HG03196 (cell line): ENCODE measurements around the gene HOXB2.

Experiments
- ATAC-seq: cut with Tn5 transposase; IDR thresholded peaks from one replicate; pipeline ENCODE4 v1.9.1; 2021; ENCODE audit not compliant: unreplicated experiment

The HOXB2 gene

DNA sequence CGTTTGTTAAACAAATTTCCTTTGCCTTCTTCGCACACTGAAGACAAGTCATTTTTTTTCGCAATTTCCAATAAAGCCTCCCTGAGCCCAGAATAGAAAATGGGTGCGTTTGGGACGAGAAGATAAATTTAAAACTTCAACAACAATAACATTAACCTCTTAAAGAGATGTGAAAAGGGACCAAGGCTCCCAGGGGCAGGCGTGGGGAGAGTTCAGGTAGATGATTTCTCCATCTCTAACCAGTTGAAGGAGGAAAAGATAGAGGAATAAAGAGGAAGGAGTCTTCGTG, 34.5 kb upstream of the HOXB2 start:
- ATAC-seq: no peak

DNA sequence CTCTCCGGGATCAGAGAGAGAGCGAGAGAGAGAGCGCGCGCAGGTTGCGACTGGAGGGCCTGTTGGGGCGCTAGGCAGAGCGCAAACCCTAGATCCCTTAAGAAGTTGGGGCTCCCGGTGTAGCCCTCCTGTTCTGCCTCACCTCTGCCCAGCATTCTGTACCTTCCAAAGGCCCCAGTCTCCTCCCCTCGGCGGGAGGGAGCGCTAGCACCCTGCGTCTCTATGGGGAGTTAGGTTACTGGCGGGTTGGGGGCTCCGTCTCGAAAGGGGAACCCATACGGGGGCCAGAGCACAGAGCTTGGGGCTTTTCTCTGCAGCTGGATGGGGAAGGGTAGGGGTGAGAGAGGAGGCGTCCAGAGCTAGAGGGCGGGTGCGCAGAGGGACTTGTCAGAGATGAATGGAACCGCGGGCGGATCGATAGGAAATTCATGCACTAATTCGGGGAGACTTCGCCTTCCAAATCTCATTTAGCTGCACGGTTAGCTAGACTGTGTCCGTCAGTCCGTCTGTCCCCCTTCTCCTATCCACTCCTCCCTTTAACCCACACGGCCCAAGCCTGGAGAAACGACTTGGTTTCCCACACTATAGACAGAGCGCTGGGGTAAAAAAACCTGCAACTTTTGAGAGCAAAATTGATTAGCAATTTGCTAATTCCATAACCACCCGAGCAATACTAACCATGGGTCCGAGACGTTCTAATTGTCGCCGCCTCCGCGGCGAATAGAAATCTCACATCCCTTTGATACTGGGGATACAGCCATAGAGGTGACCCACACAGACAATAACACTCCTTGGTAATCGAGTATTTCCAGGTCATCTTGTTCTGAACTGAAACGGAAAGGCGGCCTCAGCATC, 33.9 kb upstream of the HOXB2 start:
- peak; percentile 17 for ATAC-seq

DNA sequence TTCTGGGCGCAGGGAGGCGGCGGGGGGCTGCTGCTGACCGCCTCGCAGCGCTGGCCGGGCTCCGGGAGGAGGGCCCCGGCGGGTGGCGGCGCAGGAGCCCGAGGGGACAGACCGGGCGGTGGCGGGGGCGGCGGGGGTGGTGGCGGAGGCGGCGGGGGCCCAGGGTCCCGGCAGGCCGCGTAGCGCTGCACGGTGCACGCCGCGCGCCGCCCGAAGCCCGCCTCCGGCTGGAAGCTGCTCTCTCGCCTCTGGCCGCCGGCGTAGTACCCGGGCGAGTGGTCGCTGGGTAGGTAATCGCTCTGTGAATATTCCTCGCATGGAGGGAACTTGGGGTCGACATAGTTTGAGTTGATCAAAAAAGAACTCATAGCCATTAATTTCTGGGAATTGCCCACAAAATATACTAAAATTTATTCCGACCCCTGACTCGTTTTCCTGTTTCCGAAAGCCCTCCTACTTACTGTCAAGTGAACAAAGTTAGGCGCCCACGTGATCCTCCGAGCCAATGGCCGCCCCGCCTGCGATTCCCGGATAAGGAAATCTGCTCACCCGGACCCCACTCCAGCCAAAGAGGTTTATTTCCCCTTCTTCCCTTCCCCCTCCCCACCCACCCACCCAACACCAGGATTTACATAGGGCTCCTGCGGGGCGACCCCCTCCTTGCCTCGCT, 33.2 kb upstream of the HOXB2 start, which contains the start of gene HOXB4:
Gene HOXB4, minus strand, starts transcription at position 405 of the 670 bp plus-strand sequence. Its CDS starts 31 bp downstream, at position 374.
- peak; percentile 55 for ATAC-seq

DNA sequence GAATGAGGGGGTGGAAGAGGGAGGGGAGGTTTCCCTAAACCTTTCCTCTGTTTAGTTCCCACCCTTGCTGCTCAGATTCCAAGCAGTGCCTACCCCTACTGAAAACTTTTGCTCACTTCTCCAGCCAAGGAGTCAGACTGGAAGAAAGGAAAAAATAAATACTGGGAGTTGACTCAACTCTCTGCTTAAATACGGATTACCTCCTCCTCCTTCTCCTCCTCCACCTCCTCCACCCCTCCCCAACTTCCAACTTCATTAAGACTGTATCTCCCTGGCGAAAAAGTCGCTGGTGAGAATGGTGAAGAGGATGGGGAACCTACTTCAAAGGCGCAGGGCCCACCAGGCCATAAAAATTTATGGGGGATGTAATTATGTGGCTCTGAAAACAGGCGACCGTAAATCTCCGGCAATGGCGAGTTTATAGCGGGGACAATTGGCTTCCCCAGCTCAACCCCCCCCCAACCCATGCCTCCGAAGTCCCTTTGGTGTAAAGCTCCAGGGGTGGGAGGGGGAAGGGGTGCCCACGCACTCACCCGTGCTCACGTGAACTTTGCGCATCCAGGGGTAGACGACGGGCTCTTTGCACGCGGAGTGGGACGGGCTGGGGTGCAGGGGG, 32.5 kb upstream of the HOXB2 start:
- no peak for ATAC-seq

DNA sequence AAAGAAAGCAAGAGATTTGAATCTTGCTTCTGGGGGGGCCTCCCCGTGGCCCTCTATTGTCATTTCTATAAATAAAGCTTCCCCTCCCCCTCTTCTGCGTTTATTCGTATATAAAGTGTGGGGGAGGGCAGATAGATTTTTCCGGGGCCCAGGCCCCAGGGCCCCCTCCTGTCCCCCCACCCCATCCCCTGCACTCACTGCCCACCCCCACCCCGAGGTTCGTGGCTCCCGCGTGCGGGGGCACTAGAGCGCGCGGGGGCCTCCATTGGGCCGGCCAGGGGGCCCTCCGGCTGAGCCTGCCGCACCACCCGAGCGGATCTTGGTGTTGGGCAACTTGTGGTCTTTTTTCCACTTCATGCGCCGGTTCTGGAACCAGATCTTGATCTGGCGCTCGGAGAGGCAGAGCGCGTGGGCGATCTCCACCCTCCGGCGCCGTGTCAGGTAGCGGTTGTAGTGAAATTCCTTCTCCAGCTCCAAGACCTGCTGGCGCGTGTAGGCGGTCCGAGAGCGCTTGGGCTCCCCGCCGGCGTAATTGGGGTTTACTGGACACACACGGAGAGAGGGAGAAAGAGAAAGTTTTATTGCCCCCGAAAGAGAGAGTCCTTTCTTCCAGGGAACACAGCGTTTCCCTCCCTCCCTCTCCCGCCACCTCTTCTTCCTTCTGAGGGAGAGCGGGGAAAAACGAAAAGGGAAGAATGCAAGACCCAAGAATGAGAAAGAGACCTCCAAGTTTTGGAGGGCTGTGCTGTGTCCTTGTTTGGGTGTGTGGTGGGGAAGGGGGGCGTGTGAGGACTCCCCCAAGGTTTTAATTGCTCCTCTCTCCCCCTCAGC, 31.8 kb upstream of the HOXB2 start:
- ATAC-seq: no peak

DNA sequence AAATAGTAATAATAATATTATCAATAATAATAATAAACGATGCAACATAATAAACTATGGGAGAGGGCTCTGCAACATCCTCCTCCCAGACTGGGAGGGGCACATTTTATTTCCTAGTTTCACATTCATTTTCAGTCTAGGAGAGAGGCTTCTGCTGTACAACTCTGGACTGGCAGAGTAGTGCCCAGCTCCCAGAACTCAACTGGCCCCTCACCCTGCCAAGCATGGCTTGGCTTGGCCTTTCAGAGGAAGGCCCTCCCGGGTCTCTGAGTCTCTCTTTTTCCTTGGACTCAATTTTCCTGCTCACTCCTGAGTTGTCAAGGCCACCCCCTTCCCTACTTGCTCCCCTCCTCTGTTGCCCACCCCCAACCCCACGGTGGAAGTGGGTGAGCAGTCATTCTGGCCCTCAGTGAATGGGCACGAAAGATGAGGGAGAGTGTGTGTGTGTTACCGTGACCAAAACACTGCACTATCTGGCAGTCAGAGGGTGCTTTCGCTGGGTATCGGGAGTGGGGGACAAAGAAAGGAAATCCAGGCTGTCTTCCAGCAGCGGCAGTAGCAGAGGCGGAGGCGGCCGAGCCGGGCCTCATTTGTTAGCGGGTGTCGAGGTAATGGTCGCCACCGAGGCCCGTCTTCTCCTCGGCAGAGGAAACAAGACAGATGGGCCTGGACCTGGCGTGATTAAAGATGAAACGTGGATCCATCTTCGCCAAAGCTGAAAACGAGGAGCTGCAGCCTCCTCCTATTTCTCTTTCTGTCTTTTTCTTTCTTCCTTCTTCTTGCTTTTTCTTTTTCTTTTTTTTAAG, 31.0 kb upstream of the HOXB2 start:
- ATAC-seq: no peak

DNA sequence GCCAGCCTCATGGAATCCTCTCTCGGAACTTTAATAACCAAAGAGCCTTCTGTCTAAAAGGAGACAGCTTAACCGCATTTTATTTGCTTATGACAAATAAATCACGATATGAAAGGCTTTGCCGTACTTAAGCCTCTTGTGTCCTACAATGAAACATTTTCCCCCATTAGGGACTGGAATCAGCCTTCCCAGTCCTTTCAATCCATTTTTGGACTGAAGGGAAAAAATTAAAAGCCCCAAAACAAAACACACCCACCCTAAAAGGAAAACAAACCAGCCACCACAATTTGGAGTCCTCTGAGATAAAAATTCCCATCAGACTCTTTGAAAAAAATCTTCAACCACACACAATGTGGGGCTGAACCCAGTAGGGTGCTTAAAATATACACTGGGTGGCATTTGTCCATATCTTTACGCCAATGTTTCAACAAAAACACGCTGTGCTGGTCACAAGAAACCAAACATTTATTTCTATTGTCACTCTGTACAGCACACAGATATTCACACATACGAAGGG, 30.2 kb upstream of the HOXB2 start:
- ATAC-seq: no peak

DNA sequence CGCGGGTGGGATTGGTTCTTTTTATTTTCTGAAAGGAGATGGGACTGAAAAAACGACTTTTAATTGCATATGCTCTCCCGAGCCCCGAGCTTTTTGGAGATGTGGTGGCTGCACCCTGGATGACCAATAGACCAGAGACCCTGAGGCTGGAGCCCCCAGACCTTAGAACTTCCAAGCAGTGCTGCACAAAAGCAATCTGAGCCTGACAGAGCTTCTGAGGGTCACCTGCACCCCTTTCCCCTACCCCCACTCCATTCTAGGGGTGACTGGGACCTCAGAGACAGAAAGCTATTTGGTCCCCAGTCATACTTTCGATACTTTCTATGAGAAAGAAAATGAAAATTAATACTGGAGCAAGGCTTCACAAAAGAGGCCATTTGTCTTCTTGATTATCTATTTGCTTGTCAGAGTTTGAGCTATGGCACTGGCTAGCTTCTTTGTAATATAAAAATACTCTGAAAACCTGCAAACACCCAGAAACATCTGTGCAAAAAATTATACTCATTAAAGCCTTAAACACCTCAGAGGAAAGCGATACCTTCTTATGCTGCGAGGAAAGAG, 29.7 kb upstream of the HOXB2 start:
- no peak for ATAC-seq

DNA sequence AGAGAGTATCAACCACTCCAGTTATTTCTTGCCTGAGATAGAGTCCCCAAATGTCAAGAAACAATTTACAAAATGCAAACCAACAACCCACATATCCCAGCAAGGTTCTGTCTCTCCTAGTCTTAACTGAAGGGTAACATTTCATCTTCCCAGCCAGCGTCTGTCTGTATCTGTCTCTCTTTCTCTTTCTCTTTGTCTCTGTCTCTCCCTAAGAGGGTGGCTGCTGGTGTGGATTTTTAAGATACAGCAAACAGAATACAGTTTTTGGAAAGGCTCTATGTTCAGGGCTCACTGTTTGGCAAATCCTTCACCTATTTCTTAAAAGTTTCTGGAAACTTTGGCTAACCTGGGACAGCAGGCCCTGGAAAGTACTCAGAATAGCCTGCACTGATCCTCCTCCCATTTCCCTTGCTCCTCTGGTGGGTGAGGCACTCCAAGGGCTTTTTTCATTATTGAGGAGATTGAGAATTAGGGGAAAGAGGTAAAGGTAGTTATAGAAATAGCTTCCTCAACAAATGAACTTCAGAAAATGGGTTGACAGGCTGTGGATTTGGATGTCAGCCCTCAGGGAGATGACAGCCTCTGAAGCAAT, 27.0 kb upstream of the HOXB2 start:
- ATAC-seq: no peak

DNA sequence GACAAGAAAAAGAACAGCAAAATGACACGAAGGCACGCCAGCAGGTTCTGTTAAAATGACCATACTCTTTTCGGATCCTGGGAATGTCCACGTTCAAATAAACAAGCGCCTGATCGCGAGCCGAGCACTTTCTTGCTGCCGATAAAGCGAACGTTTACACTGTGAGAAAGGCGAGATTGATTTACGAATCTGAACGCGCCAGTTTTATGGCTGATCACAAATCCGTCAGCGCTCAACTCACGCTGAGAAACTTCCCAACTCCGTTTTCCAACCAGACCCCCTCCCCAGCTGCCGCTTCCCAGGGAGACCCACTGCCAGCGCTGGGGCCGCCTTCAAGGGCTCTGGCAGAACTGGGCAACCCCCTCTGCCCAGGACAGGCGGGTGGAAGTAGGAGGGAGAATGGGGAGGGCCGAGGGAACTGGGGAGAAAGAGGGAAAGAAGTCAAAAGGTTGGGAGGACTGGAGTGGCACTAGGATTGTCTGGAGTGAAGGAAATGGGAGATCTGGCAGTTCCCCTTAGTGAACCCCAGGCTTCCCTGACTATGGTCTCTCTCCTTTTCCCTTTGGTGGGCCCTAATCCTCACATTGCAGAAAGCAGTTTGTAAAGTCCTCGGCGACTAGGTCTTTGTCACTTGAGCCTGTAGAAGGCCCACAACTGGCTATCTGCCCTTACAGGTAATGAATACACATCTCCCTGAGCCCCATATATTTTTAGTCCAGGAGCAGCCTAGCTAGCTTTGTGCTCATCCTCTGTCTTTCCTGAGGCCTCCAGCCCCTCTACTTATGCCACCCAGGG, 26.3 kb upstream of the HOXB2 start:
- ATAC-seq: no peak

DNA sequence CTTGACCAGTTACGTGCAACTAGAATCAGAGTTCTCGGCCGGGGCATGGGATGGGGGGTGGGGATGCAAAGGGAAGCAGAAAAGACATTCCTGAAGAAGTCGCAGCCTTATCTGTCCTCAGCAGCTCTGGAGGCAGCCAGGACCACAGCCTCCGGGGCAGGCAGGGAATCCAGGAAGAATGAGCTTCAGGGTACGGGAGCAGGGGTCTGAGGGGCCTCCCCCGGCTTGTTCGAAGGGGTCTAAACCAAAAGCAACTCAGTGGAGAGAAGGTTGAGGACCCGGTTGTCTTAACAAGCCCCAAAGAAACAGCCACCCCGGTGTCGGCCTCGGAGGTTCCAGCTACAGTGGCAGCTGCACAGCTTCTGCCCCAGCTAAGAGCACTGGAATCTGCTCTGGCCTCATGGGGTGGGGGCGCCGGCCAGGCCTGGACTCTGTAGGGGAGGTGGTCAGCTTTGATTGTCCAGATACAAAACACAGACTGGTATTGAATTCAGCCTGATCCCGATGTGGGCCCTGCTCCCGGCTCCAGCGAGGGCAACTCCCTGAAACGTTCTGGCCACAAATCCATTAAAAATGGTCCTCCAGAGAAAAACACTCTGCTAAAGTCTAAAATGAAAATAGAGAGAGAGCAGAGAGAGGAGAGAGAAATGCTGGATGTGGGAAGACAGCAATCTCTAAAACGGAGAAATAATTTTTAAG, 25.6 kb upstream of the HOXB2 start:
- no peak for ATAC-seq

DNA sequence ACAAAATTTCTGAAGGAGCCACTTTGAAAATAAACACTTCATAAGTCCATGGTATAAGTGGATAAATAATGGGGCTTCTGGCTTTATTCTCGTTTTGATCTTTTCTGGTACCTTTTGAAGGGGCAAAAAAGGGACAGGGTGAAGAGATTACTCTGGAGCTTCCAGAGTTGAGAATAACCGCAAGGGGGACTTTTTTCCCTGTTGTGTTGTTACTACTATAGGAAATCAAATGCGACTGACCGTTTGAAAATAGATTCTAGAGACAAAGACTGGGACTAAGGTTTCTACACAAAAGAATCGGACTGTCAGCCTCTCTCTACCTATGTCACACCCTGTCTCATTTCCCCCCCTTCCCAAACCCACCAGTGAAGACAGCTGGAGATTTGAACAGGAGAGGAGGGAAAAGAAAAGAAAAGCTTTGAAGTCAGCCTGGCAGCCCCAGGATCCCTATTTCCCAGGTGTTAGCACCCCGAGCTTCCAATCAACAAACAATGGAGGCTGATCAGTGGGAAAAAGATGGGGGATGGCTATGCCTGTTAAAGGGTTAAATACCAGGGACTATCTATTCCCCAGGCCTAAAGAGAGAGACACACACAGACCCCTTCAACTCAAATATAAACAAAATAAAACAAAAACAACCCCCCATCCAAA, 24.9 kb upstream of the HOXB2 start:
- no peak for ATAC-seq

DNA sequence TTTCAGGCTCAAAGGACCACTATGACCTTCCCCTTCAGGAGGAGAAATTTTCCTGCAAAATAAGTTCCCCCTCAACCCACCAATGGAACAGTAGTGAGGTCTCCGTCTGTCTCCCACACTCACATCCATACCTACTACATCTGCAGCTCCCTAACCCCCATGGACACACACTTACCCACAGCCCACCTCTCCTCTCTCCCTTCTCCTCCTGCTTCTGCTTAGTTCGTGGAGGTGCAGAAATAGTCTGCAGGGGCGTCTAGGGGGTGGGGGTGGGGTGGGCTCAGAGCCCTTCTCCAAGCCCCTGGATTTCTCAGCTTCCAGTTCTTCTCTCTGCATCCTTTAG, 24.3 kb upstream of the HOXB2 start:
- ATAC-seq: no peak

DNA sequence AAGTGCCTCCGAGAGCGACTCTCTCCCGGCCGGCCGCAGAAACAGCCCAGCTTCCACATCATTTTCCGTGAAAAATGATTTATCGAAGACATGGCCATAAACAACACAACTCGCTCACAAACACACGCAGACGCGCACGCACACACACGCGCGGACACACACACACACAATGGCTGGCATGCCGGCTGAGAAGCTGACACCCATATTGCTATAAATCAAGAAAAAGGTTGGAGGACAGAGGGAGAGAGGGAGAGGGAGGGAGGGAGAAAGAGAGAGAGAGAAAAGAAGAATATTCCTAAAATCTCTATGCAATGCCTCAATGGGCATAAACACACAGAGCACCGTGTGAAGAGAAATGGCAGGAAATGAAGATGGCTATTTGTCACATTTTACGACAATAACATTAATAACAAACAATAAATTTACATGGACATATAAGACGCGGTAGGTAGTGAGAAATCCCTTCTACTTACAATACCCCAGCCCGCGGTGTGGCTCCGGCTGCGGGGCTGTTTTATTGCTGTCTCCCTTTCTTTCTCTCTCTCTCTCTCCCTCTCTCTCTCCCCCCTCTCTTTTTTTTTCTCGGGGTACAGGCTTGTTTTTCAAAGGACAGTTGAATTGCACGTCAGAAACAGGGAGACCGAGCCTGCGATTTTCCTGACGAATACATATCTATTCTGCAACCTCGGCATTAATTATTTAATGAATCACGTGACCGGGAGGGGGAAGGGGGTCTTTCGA, 23.8 kb upstream of the HOXB2 start:
- ATAC-seq: no peak

DNA sequence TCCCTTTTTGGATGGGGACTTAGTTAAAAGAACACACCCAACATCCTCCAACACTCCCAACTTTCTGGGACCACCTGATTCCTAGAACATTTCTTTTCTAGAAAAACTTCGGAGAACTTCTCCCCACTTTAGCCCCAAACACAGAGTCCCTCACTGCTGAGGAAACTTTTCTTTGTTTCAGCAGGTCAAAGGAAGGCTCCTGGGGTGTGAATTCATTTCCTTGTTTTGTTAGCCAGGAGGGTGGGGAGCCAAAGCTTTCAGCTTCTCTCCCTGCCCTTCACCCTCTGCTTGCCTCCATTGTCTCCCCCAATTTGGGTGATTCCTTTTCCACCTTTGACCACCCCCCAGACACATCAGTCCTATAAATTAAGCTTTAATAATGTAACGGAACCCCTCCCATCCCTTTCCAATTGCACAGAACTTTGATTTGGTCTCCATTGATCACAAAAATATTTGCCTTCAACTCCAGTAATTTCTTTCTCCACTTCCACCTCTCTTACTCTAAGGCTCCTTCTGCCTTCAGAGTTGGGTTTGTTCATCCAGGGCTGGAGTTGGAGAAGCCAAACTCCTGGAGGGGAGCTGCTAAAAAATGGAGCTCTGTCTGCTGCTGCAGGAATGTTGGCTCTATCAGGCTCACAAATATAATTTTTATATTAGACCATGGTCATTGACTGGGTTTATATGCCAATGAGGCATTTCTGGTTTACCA, 22.9 kb upstream of the HOXB2 start:
- no peak for ATAC-seq

DNA sequence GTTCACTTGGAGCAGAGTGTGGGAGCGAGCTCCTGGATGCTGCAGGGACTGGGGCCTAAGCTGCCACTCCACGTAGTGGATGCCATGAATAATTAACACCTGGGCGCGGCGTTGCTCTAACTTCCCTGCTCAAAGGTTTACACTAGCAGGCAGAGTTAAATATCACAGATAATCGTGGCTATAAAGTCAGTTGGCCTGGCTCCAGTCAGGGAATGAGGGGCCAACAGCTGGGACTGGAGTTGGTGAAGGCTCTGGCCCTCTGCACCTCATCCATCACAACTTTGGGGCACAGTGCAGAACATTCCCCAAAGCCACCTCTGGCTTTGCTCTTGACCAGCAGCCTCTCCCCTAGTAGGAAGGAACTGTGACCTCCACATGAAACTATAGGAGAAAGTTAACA, 22.3 kb upstream of the HOXB2 start:
- ATAC-seq: no peak
